ENCODE measurements around the gene C1orf21.

DNA sequence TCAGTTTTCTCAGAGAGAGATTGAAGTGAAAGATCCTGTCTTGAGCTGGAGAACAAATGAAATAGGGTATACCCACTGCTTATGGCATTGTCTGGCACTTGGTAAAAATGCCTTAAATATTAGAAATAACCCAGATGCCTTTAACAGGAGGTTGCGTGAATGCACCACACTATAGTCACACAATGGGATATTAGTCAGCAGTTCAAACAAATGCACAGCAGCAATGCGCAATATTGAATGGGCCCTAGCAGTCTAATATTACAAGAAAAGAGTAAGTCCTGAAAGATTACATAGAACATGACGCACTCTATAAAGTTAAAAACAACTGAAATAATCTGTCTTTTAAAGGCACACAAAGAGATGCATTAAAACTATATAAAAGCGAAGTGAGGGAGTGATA is 206.8 kb downstream of the C1orf21 start:
- TF ChIP-seq, protein P1, sequence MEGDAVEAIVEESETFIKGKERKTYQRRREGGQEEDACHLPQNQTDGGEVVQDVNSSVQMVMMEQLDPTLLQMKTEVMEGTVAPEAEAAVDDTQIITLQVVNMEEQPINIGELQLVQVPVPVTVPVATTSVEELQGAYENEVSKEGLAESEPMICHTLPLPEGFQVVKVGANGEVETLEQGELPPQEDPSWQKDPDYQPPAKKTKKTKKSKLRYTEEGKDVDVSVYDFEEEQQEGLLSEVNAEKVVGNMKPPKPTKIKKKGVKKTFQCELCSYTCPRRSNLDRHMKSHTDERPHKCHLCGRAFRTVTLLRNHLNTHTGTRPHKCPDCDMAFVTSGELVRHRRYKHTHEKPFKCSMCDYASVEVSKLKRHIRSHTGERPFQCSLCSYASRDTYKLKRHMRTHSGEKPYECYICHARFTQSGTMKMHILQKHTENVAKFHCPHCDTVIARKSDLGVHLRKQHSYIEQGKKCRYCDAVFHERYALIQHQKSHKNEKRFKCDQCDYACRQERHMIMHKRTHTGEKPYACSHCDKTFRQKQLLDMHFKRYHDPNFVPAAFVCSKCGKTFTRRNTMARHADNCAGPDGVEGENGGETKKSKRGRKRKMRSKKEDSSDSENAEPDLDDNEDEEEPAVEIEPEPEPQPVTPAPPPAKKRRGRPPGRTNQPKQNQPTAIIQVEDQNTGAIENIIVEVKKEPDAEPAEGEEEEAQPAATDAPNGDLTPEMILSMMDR (conservative IDR thresholded peaks at IDR 0.05; ENCODE audit: low read depth, low read length): no peak
- TF ChIP-seq, protein P2, sequence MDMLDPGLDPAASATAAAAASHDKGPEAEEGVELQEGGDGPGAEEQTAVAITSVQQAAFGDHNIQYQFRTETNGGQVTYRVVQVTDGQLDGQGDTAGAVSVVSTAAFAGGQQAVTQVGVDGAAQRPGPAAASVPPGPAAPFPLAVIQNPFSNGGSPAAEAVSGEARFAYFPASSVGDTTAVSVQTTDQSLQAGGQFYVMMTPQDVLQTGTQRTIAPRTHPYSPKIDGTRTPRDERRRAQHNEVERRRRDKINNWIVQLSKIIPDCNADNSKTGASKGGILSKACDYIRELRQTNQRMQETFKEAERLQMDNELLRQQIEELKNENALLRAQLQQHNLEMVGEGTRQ (IDR thresholded peaks at IDR 0.05; ENCODE audit: low read depth, low read length): no peak
- TF ChIP-seq RFX5 (IDR thresholded peaks at IDR 0.05; ENCODE audit: low read depth, low read length) (no peak), POLR2A (IDR thresholded peaks at IDR 0.05; ENCODE audit: low read depth, low read length) (no peak), SMC3 (IDR thresholded peaks at IDR 0.05; ENCODE audit: low read depth, low read length) (no peak), BHLHE40 (IDR thresholded peaks at IDR 0.05; ENCODE audit: low read depth, low read length) (no peak), MAFK (IDR thresholded peaks at IDR 0.05; ENCODE audit: low read depth, low read length) (no peak), RCOR1 (IDR thresholded peaks at IDR 0.05; ENCODE audit: insufficient replicate concordance, low read length) (no peak), CHD1 (IDR thresholded peaks at IDR 0.05; ENCODE audit: low read depth, low read length) (no peak), CEBPB (IDR thresholded peaks at IDR 0.05; ENCODE audit: low read depth, low read length) (peak; percentile 14; the same call in 1 of the 2 replicates), RAD21 (IDR thresholded peaks at IDR 0.05; ENCODE audit: low read length) (no peak)
- TF ChIP-seq, protein P3, sequence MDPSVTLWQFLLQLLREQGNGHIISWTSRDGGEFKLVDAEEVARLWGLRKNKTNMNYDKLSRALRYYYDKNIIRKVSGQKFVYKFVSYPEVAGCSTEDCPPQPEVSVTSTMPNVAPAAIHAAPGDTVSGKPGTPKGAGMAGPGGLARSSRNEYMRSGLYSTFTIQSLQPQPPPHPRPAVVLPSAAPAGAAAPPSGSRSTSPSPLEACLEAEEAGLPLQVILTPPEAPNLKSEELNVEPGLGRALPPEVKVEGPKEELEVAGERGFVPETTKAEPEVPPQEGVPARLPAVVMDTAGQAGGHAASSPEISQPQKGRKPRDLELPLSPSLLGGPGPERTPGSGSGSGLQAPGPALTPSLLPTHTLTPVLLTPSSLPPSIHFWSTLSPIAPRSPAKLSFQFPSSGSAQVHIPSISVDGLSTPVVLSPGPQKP (IDR thresholded peaks at IDR 0.05; ENCODE audit: borderline replicate concordance, low read depth, low read length): no peak
